Stimulated activated CD8-positive, alpha-beta memory T cell treated with anti-CD3 and anti-CD28 coated beads, Interleukin-12 subunit alpha, Interleukin-12 subunit beta, amount 100 ng/mL, for 1 hour (primary cell): ENCODE data around the gene HINT2.

Experiments used
- DNase-seq: peaks from one replicate; pipeline ENCODE4 v3.0.0-alpha.2; 2020; ENCODE audit warnings: low read depth

Gene HINT2

GRCh38 chr9:35811381-35812024 is 3.3 kb downstream of the HINT2 start:
- DNase-seq, result no peak

- no peak for DNase-seq
These were observed 4.7 kb downstream of the HINT2 start for GRCh38 chr9:35810122-35810521.

- DNase-seq, result no peak
These were observed 6.4 kb downstream of the HINT2 start for GRCh38 chr9:35808433-35808832.

GRCh38 chr9:35806101-35806500 is 8.7 kb downstream of the HINT2 start:
- no peak for DNase-seq

- no peak for DNase-seq
These were observed 13.3 kb downstream of the HINT2 start for GRCh38 chr9:35801328-35802128.

- no peak for DNase-seq
These were observed 14.3 kb downstream of the HINT2 start for GRCh38 chr9:35800530-35800929.

GRCh38 chr9:35798658-35799374 is 16.0 kb downstream of the HINT2 start:
- DNase-seq, result no peak

GRCh38 chr9:35797311-35798109 is 17.3 kb downstream of the HINT2 start:
- DNase-seq, result no peak

GRCh38 chr9:35795695-35796094 is 19.1 kb downstream of the HINT2 start:
- no peak for DNase-seq

GRCh38 chr9:35793461-35793860 is 21.4 kb downstream of the HINT2 start:
- no peak for DNase-seq

- no peak for DNase-seq
These were observed 22.0 kb downstream of the HINT2 start for GRCh38 chr9:35792826-35793225.

GRCh38 chr9:35792024-35792813 is 22.6 kb downstream of the HINT2 start:
- no peak for DNase-seq

- DNase-seq, result no peak
These were observed 23.4 kb downstream of the HINT2 start, which contains the start of gene NPR2 for GRCh38 chr9:35791297-35791921. NPR2 (plus strand) TSS chr9:35791591; CDS start chr9:35792409, 818 bp downstream.

- DNase-seq, result peak; percentile 42
These were observed 24.2 kb downstream of the HINT2 start for GRCh38 chr9:35790385-35791296.

- DNase-seq, result no peak
These were observed 24.8 kb downstream of the HINT2 start for GRCh38 chr9:35790025-35790384.

- no peak for DNase-seq
These were observed 25.3 kb downstream of the HINT2 start for GRCh38 chr9:35789541-35789940.

GRCh38 chr9:35783418-35783817 is 31.4 kb downstream of the HINT2 start:
- no peak for DNase-seq

- no peak for DNase-seq
These were observed 33.8 kb downstream of the HINT2 start for GRCh38 chr9:35781066-35781465.

GRCh38 chr9:35778496-35778895 is 36.3 kb downstream of the HINT2 start:
- no peak for DNase-seq

GRCh38 chr9:35776018-35776417 is 38.8 kb downstream of the HINT2 start:
- no peak for DNase-seq
